Glomerular endothelial cell (primary cell): ENCODE data around the gene BSPH1. TPM values are rescaled to one million over a fixed set of nuclear protein-coding genes. Genes with fewer than 3 reads are reported as not detected.
"Not testable (repeated sequence)": the region's sequence is repeated elsewhere in the genome, so short reads cannot be mapped to it uniquely, and the experiment has no call there.

ENCODE experiments used
- DNase-seq: peaks from one replicate; pipeline ENCODE4 v3.0.0-alpha.2; 2011; ENCODE audit warnings: low read depth, low spot score; ENCODE audit errors: extremely low read depth
- total RNA-seq: library from RNA; depleted of rRNA; stranded (reverse); fragments of >200 nt; gene quantifications from 2 replicates; pipeline ENCODE4 v1.2.3, GENCODE V29; 2015

Gene BSPH1
- total RNA-seq, 1 donor from 2014 or later = not detected

GRCh38 chr19:47928581-47928980 lies 63.4 kb downstream of the BSPH1 start:
- not testable (repeated sequence) for DNase-seq

GRCh38 chr19:47920107-47920506 lies 71.9 kb downstream of the BSPH1 start:
- DNase-seq = not testable (repeated sequence)

Other genes starting within 250 kb of the BSPH1 start
- 183 and 223 TPM in 2 replicates for gene NOP53, start 246.6 kb downstream of the BSPH1 start, total RNA-seq
- 418 and 795 TPM in 2 replicates for gene SELENOW, start 213.5 kb downstream of the BSPH1 start, total RNA-seq
- not detected in 2 replicates for gene TPRX1, start 187.6 kb downstream of the BSPH1 start, total RNA-seq
- gene CRX, start 170.2 kb downstream of the BSPH1 start, total RNA-seq = not detected in 2 replicates
- gene TPRX2, start 132.9 kb downstream of the BSPH1 start, total RNA-seq = not detected in 2 replicates
- not detected in 2 replicates for gene SULT2A1, start 105.9 kb downstream of the BSPH1 start, total RNA-seq
- gene ELSPBP1, start 2.5 kb upstream of the BSPH1 start, total RNA-seq = not detected in 2 replicates
- gene CABP5, start 51.9 kb upstream of the BSPH1 start, total RNA-seq = not detected in 2 replicates
- 279 and 309 TPM in 2 replicates for gene PLA2G4C, start 118.6 kb upstream of the BSPH1 start, total RNA-seq
- gene LIG1, start 178.2 kb upstream of the BSPH1 start, total RNA-seq = 42.9 and 47.3 TPM in 2 replicates
- gene ZSWIM9, start 178.5 kb upstream of the BSPH1 start, total RNA-seq = 3.6 and 6.5 TPM in 2 replicates